Medulla oblongata (tissue), 1 donor: ENCODE data around the gene HS6ST2.

Experiments
- DNase-seq: peaks from one replicate; pipeline ENCODE4 v3.0.0-alpha.2; 2015; ENCODE audit errors: extremely low spot score

HS6ST2 gene

GRCh38 chrX:132676561-132677186 lies 281.8 kb downstream of the HS6ST2 start:
- DNase-seq, result peak; percentile 3

GRCh38 chrX:132676102-132676501 lies 282.3 kb downstream of the HS6ST2 start:
- DNase-seq, result no peak

- no peak for DNase-seq
Observed at GRCh38 chrX:132673331-132673730, 285.1 kb downstream of the HS6ST2 start.

GRCh38 chrX:132671229-132671641 lies 287.2 kb downstream of the HS6ST2 start:
- DNase-seq, result no peak

- DNase-seq, result no peak
Observed at GRCh38 chrX:132669142-132669541, 289.3 kb downstream of the HS6ST2 start.

GRCh38 chrX:132668178-132668577 lies 290.3 kb downstream of the HS6ST2 start:
- DNase-seq, result no peak

- DNase-seq, result no peak
Observed at GRCh38 chrX:132665676-132666075, 292.8 kb downstream of the HS6ST2 start.

- DNase-seq, result no peak
Observed at GRCh38 chrX:132664273-132664672, 294.2 kb downstream of the HS6ST2 start.

- DNase-seq, result no peak
Observed at GRCh38 chrX:132662844-132663243, 295.6 kb downstream of the HS6ST2 start.

GRCh38 chrX:132657876-132658275 lies 300.6 kb downstream of the HS6ST2 start:
- no peak for DNase-seq

- no peak for DNase-seq
Observed at GRCh38 chrX:132652871-132653270, 305.6 kb downstream of the HS6ST2 start.

- DNase-seq, result no peak
Observed at GRCh38 chrX:132651421-132652086, 306.9 kb downstream of the HS6ST2 start.

- DNase-seq, result no peak
Observed at GRCh38 chrX:132648895-132649294, 309.5 kb downstream of the HS6ST2 start.

GRCh38 chrX:132639446-132639845 lies 319.0 kb downstream of the HS6ST2 start:
- DNase-seq, result no peak

- DNase-seq, result no peak
Observed at GRCh38 chrX:132638313-132638712, 320.1 kb downstream of the HS6ST2 start.

GRCh38 chrX:132636080-132636479 lies 322.3 kb downstream of the HS6ST2 start:
- no peak for DNase-seq

- no peak for DNase-seq
Observed at GRCh38 chrX:132634521-132634920, 323.9 kb downstream of the HS6ST2 start.

- DNase-seq, result peak; percentile 19
Observed at GRCh38 chrX:132631579-132632232, 326.7 kb downstream of the HS6ST2 start.

GRCh38 chrX:132624466-132624865 lies 334.0 kb downstream of the HS6ST2 start:
- no peak for DNase-seq

- DNase-seq, result no peak
Observed at GRCh38 chrX:132623942-132624341, 334.5 kb downstream of the HS6ST2 start.

- DNase-seq, result no peak
Observed at GRCh38 chrX:132623300-132623699, 335.1 kb downstream of the HS6ST2 start.

- no peak for DNase-seq
Observed at GRCh38 chrX:132622130-132622529, 336.3 kb downstream of the HS6ST2 start.

- no peak for DNase-seq
Observed at GRCh38 chrX:132618810-132619209, 339.6 kb downstream of the HS6ST2 start.
